DOHH2 (cell line): ENCODE data around the gene CTNNBL1.

Experiments used
- H3F3A ChIP-seq: fragments of 200-600 bp; sonication (generic), shearing (Covaris generic); 2 replicates; pipeline ENCODE4 v1.6.0; 2016; ENCODE audit warnings: antibody characterized with exemption, mild to moderate bottlenecking; ENCODE audit not compliant: control insufficient read depth, insufficient read depth
- H3K27ac ChIP-seq: fragments of 200-600 bp; sonication (generic); 2 replicates; pipeline ENCODE4 v1.5.1; 2014; ENCODE audit warnings: low read depth, mild to moderate bottlenecking, low read length, moderate library complexity
- H3K27me3 ChIP-seq: fragments of 200-600 bp; sonication (generic); 2 replicates; pipeline ENCODE4 v1.6.1; 2014; ENCODE audit warnings: mild to moderate bottlenecking, low read length, mixed read lengths; ENCODE audit not compliant: control insufficient read depth
- H3K36me3 ChIP-seq: fragments of 200-600 bp; sonication (generic); 2 replicates; pipeline ENCODE4 v1.6.1; 2014; ENCODE audit warnings: mild to moderate bottlenecking, low read length, moderate library complexity, mixed read lengths; ENCODE audit not compliant: control insufficient read depth
- H3K4me1 ChIP-seq: fragments of 200-600 bp; sonication (generic); 2 replicates; pipeline ENCODE4 v1.6.1; 2014; ENCODE audit warnings: mild to moderate bottlenecking, low read length, mixed read lengths; ENCODE audit not compliant: control insufficient read depth
- H3K4me2 ChIP-seq: fragments of 200-600 bp; sonication (generic); 2 replicates; pipeline ENCODE4 v1.6.0; 2014; ENCODE audit warnings: mild to moderate bottlenecking, low read length, moderate library complexity
- H3K4me3 ChIP-seq: fragments of 200-600 bp; sonication (generic); 2 replicates; pipeline ENCODE4 v1.5.1; 2014; ENCODE audit warnings: mild to moderate bottlenecking, low read length, mixed read lengths
- H3K79me2 ChIP-seq: fragments of 200-600 bp; sonication (generic); 2 replicates; pipeline ENCODE4 v1.6.1; 2014; ENCODE audit warnings: mild to moderate bottlenecking, low read length, mixed read lengths; ENCODE audit not compliant: control insufficient read depth
- H3K9me2 ChIP-seq: fragments of 200-600 bp; sonication (generic); replicated peaks from 2 replicates; pipeline ENCODE4 v1.6.1; 2014; ENCODE audit warnings: mild to moderate bottlenecking, low read length, mixed read lengths; ENCODE audit not compliant: control insufficient read depth
- H3K9me3 ChIP-seq: fragments of 200-600 bp; sonication (generic); 2 replicates; pipeline ENCODE4 v1.6.1; 2014; ENCODE audit warnings: antibody characterized with exemption, low read length, mixed read lengths; ENCODE audit not compliant: control insufficient read depth, insufficient read depth
- H4K20me1 ChIP-seq: fragments of 200-600 bp; sonication (generic); 2 replicates; pipeline ENCODE4 v1.6.0; 2014; ENCODE audit warnings: low read depth, mild to moderate bottlenecking, antibody characterized with exemption, low read length, moderate library complexity; ENCODE audit not compliant: control insufficient read depth, insufficient read depth
- CTCF ChIP-seq: fragments of 200-600 bp; sonication (generic); IDR thresholded peaks from one replicate; pipeline ENCODE4 v1.5.1; 2014; ENCODE audit warnings: antibody characterized with exemption, mild to moderate bottlenecking, low read depth, low read length; ENCODE audit not compliant: poor library complexity, severe bottlenecking
- EZH2phosphoT487 ChIP-seq: fragments of 200-600 bp; sonication (generic); IDR thresholded peaks from 2 replicates; pipeline ENCODE4 v1.6.1; 2017; ENCODE audit warnings: borderline replicate concordance, mild to moderate bottlenecking, antibody characterized with exemption, low read length, moderate library complexity, mixed read lengths

Gene CTNNBL1

GRCh38 chr20:37757550-37757949, 63.7 kb downstream of the CTNNBL1 start:
- Histone ChIP-seq H4K20me1 (no peaks in the 10 kb centered on the region), H3K4me2 (no peak overlapping the region), H3K9me3 (no peaks in the 10 kb centered on the region), H3K36me3 (peaks cover 6% of the 10 kb centered on the region; the same call in 1 of the 2 replicates), H3F3A (no peaks in the 10 kb centered on the region), H3K79me2 (no peaks in the 10 kb centered on the region), H3K27me3 (no peaks in the 10 kb centered on the region), H3K27ac (no peak overlapping the region), H3K9me2 (no peaks in the 10 kb centered on the region), H3K4me1 (no peaks in the 10 kb centered on the region), H3K4me3 (no peak overlapping the region)
- TF ChIP-seq EZH2phosphoT487 (no peak), CTCF (no peak)

- Histone ChIP-seq H3K4me3 (no peak overlapping the region), H3K36me3 (peaks cover 6% of the 10 kb centered on the region; the same call in 1 of the 2 replicates), H3K9me3 (no peaks in the 10 kb centered on the region), H3K9me2 (no peaks in the 10 kb centered on the region), H3F3A (no peaks in the 10 kb centered on the region), H3K4me1 (no peaks in the 10 kb centered on the region), H3K79me2 (no peaks in the 10 kb centered on the region), H3K27me3 (no peaks in the 10 kb centered on the region), H4K20me1 (no peaks in the 10 kb centered on the region), H3K27ac (no peak overlapping the region), H3K4me2 (no peak overlapping the region)
- TF ChIP-seq EZH2phosphoT487 (no peak), CTCF (no peak)
Measured at GRCh38 chr20:37758332-37758731, 64.5 kb downstream of the CTNNBL1 start.

GRCh38 chr20:37759052-37759553, 65.3 kb downstream of the CTNNBL1 start:
- no peaks in the 10 kb centered on the region for H3K79me2 ChIP-seq
- H3K27ac ChIP-seq = no peak overlapping the region
- no peak overlapping the region for H3K4me3 ChIP-seq
- H3K4me1 ChIP-seq = no peaks in the 10 kb centered on the region
- H3K4me2 ChIP-seq = no peak overlapping the region
- H3K27me3 ChIP-seq = no peaks in the 10 kb centered on the region
- H3K9me3 ChIP-seq = no peaks in the 10 kb centered on the region
- no peaks in the 10 kb centered on the region for H4K20me1 ChIP-seq
- no peaks in the 10 kb centered on the region for H3K9me2 ChIP-seq
- no peaks in the 10 kb centered on the region for H3F3A ChIP-seq
- peaks cover 6% of the 10 kb centered on the region; the same call in 1 of the 2 replicates for H3K36me3 ChIP-seq
- no peak for TF ChIP-seq EZH2phosphoT487
- TF ChIP-seq CTCF = no peak

GRCh38 chr20:37759761-37760209, 66.0 kb downstream of the CTNNBL1 start:
- H3K27ac ChIP-seq = no peak overlapping the region
- TF ChIP-seq EZH2phosphoT487 = no peak
- no peak for TF ChIP-seq CTCF
- no peak overlapping the region for H3K4me3 ChIP-seq
- no peaks in the 10 kb centered on the region for H3K27me3 ChIP-seq
- no peaks in the 10 kb centered on the region for H3F3A ChIP-seq
- no peaks in the 10 kb centered on the region for H3K4me1 ChIP-seq
- H3K9me3 ChIP-seq = no peaks in the 10 kb centered on the region
- no peaks in the 10 kb centered on the region for H3K9me2 ChIP-seq
- no peaks in the 10 kb centered on the region for H3K79me2 ChIP-seq
- no peaks in the 10 kb centered on the region for H4K20me1 ChIP-seq
- peaks cover 6% of the 10 kb centered on the region; the same call in 1 of the 2 replicates for H3K36me3 ChIP-seq
- no peak overlapping the region for H3K4me2 ChIP-seq
